Activated CD4-positive, alpha-beta T cell treated with anti-CD3 and anti-CD28 coated beads for 1 hour (primary cell): ENCODE measurements around the gene SEC16B.
"Not testable (repeated sequence)": the region's sequence is repeated elsewhere in the genome, so short reads cannot be mapped to it uniquely, and the experiment has no call there.

ENCODE experiments used
- DNase-seq: peaks from one replicate; pipeline ENCODE4 v3.0.0-alpha.2; 2020

Gene SEC16B, protein sequence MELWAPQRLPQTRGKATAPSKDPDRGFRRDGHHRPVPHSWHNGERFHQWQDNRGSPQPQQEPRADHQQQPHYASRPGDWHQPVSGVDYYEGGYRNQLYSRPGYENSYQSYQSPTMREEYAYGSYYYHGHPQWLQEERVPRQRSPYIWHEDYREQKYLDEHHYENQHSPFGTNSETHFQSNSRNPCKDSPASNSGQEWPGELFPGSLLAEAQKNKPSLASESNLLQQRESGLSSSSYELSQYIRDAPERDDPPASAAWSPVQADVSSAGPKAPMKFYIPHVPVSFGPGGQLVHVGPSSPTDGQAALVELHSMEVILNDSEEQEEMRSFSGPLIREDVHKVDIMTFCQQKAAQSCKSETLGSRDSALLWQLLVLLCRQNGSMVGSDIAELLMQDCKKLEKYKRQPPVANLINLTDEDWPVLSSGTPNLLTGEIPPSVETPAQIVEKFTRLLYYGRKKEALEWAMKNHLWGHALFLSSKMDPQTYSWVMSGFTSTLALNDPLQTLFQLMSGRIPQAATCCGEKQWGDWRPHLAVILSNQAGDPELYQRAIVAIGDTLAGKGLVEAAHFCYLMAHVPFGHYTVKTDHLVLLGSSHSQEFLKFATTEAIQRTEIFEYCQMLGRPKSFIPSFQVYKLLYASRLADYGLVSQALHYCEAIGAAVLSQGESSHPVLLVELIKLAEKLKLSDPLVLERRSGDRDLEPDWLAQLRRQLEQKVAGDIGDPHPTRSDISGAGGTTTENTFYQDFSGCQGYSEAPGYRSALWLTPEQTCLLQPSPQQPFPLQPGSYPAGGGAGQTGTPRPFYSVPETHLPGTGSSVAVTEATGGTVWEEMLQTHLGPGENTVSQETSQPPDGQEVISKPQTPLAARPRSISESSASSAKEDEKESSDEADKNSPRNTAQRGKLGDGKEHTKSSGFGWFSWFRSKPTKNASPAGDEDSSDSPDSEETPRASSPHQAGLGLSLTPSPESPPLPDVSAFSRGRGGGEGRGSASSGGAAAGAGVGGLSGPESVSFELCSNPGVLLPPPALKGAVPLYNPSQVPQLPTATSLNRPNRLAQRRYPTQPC

DNA sequence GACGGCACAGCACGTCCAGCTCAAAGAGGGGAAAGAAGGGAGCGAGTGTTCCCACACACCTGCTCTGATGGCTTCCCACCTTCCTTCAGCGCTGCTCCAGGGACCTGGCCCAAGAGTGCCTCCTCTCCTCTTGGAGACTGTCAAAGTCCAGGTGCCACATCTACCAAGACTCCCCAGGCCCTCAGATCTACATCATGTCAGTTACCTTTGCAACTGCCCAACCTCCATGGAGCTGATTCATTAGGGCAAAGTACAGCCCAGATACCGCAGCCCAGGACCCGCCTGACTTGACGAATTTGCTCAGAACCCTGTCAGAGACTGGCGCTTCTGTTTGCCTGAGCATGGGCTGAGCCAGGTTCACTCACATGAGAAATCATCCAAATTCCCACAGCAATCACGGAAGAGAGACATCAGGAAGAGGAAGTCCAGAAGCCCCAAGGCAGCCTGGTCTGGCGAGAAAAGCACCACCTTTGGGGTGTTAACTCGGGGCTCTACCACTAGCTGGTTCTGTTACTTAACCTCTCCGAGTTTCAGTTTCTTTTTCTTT, at the start of gene SEC16B:
Gene SEC16B, minus strand, starts transcription at position 234 of the 547 bp plus-strand sequence. CDS start 2,077 bp downstream, outside the sequence.
- no peak for DNase-seq

DNA sequence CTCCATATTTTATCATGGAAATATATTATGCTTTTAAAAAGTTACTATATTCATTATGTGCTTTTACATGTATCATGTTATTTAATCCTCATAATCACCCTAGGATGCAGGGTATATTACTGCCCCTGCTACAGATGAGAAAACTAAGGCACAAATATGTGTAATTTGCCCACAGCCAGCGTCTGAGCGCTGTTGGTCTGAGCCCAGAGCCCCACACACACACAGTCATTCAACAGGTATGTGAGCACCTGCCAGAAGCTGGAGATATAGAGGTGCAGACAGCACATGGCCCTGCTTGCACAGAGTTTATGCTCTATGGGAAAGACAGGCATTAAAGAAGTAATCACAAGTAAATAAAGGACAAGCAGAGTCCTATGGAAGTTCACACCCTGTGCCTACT, 49.8 kb upstream of the SEC16B start:
- no peak for DNase-seq

DNA sequence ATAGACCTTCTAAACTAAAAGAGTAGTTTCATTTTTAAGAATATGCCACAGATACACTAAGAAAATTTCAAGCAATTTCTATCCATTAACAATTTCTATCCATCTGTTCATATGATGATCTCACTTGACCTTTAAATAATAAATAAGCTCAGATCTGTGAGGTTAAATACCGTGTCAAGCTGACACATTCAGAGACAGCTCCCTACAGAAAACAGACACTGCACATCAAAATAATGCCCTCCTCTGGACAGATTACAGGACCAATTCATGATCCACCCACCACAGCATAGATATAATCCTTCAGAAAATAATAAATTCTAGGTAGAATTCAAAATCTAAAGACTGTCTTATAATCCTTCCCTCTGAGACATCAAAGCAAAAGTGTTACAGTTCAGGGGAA, 49.4 kb upstream of the SEC16B start:
- no peak for DNase-seq

DNA sequence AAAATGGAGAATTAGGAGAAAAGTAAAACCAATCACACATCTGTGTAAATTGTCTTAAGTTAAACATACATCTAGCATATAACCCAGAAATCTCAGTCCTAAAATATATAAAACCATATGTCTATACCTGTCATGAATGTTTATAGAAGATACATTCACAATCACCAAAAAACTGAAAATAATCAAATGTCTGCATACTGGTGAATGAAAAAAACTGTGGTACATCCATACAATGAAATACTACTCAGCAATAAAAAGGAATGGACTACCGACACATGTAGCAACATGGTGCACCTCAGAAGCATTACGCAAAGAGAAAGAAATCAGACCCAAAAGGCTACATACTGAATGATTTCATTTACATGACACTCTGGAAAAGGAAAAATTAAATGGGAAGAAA, 47.7 kb upstream of the SEC16B start:
- no peak for DNase-seq

DNA sequence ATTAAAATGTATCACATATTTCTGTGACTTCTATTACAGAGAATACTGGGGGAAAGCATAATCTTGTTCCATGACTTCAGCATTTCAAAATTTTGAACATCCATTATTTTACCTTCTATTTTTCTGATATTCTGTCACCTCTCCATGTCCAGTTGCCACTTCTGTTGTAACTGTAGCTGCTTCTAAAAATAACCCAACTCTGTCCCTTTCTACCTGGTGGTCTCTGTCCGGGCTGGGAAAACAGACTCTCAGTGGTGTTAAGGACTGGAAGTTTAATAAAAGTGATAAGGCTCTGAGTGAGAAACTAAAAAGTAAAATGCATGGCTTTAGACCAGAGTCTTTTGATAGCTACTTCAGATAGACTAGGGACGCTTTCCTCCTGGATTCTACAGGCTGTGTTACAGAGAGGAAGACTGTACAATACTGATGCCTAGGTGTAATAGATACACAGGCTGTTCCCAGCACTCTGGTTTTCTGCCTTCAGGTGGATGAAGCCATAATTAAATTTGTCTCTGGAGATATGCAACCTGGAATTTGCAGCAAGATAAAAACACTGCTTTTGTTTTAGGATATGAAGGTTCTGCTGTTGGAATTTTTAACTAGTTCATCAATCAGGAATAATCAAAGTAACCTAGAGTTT, 42.1 kb upstream of the SEC16B start:
- no peak for DNase-seq

DNA sequence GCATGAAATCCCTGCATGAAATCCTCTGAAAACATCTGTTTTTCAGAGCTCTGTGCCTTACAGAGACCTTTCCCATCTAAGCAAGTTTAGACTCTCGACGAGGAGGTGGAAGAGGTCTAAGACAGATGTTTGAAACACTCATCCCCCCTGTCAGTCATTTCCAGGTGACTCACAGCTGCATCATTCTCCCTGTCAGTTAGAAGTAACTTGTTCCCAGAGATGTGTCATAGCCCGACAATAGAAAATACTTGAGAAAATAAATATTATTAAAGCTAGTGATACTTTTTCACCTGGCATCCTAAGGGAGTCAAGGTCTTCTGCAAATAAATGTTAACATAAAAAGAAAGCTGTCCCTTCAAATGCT, 41.6 kb upstream of the SEC16B start:
- no peak for DNase-seq

DNA sequence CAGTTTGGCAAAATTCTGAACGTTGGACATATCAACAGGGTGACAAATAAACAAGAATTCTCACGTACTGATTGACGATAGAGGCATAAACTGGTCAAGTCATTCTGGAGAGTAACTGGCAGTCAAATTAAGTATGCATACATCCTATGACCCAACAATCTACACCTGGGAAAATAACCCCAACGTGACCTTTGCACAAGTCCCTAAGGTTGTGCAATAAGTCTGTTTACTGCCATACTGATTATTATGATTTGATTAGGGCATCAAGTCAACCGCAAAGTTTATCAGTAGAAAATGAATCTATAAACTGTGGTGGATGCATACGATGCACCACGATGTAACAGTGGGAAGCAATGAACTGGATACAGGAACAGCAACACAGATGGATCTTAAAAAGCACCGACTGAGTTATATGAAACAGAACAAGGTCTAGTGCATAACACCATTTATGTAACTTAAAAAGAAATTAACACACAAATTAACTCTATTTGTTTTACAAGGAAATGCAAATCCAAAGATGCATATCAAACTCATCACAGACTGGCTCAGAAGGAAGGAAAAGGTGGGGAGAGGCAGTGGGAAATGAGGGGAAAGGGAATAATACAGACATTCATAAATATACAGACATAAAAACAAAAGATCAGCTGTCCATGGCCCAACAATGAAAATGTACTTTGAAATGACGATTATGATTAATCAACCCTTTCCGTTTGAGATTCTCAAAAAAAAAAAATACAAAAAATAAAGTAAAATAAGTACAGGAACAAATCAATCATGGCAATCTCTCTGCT, 41.0 kb upstream of the SEC16B start:
- no peak for DNase-seq

DNA sequence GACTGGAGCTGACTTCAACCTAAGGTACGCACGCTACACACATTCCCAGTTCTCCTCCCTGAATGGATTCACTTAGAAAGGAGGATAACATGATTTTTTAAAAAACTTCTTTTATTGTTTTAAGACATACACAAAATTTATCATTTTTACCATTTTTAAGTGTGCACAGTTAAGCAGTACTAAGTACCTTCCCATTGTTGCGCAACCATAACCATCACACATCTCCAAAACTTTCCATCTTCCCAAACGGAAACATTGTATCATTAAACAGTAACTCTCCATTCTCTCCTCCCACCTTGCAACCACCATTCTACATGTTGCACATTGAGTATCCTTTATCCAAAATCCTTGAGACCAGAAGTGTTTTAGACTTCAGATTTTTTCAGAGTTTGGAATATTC, 36.2 kb upstream of the SEC16B start:
- DNase-seq = no peak

DNA sequence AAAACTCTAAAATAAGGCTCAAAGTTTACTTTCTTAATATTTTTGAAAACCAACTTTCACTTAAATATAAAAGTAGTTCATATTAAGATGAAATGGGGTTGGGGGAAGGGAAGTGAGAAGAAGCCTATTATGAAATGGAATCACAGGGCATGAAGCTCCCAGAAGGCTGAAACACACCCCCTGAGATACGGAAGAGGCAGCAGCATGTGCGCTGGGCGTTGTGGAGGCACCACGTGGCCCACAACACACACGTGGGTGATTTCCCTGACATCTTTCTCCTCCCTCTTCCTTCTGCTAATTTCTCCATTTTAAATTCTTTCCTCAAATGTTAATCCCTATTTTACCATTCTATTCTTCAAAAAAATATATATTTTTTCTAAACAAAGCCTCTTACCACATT, 35.6 kb upstream of the SEC16B start:
- DNase-seq = no peak

DNA sequence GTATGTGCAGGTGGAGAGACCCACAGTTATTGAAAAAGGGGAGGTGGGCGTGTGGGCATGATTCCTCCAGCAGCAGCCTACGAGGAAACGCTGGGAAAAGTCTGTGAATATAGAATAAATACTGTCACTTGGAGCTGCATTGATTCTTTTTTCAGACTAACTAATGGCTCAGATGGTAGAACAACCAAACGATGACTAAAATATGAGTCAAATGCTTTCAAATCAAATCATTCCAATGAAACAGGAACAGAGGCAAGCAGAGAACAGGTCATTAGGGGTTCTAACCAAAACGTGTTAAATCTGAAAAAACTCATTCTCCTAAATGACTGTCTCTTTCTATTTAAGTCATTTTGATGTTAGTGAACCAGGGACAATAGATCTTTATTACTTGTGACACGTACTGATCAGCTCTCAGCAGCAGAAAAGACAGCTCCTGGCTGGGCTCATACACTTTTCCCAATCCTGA, 35.1 kb upstream of the SEC16B start:
- DNase-seq = no peak

DNA sequence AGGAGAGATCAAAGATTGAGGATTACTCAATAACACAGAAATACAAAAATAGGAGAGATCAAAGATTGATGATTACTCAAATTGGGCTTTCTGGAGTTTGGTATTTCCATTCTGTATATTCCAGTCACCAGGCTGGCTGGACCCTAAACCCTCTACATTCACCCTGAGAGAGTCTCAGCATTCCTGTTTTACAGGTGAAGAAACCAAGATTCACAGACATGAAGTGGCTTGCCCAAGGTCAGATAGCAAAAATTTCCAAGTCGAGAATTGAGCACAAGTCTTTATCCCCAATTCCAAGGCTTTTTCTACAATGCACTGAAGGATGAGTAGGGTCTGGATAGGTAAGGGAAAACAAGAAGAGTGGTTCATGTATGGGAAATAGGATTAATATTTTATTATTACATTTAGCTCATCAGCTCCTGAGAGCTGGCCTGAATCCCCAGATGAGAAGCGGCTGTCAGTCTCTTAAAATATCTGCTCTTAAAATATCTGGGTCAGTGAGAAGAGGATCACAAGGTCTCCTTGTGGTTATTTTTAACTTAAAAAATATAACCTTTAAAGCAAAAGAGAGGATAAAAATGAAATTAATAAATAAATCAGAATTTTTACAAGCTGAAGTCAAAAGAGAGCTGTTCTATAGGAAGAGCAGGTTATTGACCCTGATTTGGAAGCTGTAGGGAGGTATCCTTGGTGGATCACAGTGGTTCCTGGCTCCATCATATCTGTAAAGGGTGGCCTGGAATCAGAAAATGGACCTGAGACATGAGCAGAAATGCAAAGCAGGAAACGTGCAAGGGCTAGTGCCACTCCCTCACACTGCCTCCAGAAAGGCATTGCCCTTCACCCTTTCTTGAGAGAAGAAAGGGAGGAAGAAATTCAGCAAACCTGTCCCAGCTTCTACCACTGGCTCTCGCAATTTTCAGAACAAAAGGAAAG, 29.1 kb upstream of the SEC16B start:
- no peak for DNase-seq

DNA sequence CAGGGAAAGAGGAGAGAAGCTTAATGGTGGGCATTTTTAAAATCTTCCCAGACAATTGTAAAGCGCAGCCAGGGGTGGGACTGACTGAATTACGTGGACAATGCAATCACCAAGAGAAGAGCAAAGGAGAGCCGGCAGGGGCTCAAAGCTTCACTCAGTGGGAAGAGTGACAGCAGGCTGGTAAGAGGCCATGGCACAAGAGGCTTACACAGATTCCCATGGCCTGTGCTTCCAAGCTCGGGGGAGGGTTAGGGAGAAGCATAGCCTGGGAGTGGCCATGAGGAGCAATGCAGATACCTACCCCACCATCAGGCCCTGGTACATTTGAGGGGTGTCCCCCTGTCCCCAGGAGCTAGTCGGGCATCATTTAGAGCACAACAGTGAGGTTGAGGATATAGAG, 27.1 kb upstream of the SEC16B start:
- no peak for DNase-seq

DNA sequence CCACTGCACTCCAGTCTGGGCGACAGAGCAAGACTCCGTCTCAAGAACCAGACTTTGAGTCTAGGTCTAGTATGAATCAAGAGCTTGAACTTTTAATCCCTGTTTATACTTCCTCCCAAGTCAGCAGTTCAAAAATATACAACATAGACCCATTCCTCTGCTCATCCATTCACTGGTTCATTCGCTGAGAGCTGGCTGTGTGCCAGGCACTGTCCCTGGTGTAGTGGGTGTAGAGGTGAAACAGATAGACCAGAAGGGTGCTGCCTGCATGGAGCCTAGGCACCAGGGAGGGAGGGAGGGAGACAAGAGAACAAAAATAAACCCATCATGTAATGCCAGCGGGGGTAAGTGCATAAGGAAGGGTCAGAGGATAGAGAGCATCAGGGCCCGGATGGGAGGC, 25.5 kb upstream of the SEC16B start:
- DNase-seq = no peak

DNA sequence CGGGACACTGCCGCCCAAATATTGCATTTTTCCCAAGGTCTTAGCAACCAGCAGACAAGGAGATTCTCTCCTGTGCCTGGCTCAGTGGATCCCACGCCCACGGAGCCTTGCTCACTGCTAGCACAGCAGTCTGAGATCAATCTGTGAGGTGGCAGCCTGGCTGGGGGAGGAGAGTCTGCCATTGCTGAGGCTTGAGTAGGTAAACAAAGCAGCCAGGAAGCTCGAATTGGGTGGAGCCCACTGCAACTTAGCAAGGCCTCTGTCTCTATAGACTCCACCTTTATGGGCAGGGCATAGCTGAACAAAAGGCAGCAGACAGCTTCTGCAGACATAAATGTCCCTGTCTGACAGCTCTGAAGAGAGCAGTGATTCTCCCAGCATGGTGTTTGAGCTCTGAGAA, 16.4 kb upstream of the SEC16B start:
- not testable (repeated sequence) for DNase-seq

DNA sequence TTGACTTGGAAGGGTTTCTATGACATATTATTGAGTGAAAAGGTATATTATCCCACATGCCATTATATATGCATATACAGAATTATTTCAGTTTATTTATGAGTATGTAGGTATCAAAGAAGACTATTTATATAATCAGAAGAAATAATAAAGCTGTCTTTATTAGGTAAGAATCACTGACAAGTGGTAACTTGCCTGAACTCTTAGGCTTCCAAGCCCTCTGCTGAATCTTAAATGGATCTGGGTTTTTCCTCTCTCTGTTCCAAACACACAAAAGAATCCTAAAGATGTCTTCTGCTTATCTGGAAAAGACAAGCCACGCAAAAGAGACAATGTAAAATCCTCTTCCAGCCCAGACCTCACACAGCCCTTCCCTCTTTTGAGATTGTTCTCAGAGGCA, 14.9 kb upstream of the SEC16B start:
- no peak for DNase-seq

DNA sequence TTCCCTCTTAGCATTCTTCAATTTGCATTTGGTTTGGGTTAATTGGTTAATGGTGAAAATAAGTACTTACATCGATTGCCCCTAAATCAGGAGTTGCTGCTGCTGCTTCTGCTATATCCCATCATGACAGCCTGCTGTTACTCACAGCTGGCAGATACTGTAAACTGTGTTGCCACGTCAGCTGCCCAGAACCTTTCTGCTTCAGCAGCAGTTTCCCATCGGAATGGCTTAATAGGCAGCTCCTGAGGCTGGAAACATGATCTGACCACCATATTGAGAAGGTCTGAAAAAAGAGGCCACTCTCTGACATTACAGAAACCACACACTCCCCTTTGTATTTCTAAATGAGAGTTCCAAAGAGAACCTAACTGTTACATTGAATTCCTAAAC, 14.3 kb upstream of the SEC16B start:
- no peak for DNase-seq

DNA sequence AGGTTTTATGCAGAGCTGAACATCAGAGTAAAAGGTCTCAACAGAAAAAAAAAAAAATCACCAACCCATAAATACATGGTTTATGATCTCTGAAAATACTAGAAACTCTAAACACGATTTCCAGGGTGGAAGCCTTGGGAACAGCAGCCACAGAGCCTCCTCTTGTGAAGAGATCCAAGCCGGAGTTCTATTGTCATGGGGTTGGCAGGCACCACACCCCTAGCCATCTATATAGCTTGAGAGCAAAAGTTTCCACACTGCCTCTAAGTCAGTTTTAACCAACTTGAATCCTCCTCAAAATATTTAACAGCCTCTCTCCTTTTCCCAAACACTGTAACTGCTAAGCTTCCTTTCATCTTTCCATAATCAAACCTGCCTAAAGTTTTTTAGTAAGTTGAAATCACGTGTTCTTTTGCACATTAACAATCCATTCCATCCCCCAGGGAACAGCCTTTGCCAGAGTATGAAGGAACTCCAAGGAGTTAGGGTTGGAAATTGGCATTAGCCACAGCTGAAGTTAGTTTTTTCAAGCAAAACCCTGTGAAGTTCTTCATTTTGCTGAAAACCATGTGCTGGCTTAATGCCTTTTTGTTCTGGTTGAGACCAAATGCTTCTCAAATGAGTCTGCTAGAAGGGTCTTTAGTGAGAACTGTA, 13.8 kb upstream of the SEC16B start:
- no peak for DNase-seq

DNA sequence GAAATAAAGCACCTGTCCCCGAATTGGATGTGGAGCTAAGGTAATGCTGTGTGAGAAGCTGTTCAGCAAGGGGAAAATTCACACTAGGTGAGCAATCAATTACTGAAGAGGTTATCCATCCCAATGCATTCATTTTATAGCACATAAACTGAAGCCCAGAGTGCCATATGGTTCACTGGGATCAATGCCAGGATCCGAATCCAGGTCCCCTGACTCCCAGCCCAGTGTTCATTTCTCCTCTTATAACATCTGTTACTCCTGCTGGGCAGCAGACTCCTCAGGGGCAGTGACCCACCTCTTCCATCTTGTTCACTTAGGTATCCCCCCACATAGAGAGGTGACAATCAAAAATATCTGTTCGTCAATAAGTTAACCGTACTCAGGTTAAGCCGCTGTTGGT, 13.2 kb upstream of the SEC16B start:
- no peak for DNase-seq

DNA sequence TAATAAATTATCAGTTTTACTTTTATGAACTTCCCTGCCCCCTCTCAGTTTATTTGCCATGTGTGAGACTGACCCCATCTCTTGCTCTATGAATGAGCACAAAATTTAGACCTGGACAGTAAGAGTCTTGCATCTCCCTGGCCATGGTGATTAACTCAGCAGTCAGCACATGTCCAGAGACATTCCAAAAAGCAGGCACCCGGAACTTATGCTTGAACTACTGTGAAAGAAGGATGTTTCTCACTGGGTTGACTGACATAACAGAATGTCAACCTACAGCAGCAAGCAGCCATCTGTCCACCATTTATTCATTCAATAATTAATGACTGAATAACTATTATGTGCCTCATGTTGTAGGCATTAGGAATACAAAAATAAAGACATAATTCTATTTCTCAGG, 11.3 kb upstream of the SEC16B start:
- no peak for DNase-seq

DNA sequence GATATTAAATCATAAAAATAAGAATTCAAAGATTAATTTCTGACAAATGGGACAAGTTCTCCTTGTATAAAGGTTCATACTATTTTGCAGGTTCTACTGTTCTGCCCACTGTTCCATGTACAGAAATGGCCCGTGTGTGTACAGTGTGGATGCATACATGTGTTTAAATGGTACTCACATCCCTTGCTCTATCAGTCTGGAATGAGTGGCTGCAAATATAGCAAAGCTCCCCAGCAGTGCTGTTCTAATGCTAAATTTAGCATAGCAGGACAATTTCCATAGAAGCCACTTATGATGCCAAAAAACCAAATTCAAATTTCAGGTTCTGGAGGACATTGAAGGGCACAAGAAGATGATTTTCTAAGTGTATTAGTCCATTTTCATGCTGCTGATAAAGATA, 9.4 kb upstream of the SEC16B start:
- no peak for DNase-seq
